HepG2 (cell line): Measurements from ENCODE around the gene MLX. TPM values are rescaled to one million over a fixed set of nuclear protein-coding genes. Genes with fewer than 3 reads are reported as not detected.

Source experiments
- HNRNPUL1 ChIP-seq: fragments of 200-400 bp; formaldehyde crosslinking; IDR thresholded peaks from 2 replicates; pipeline ENCODE4 v1.6.1; 2017; ENCODE audit warnings: low read depth, mild to moderate bottlenecking, low read length, moderate library complexity
- HOXA3 ChIP-seq: sonication (generic); formaldehyde crosslinking; IDR thresholded peaks from 2 replicates; pipeline ENCODE4 v1.5.0; 2020; ENCODE audit warnings: missing genetic modification reagents
- IRX3 ChIP-seq: sonication (generic); formaldehyde crosslinking; IDR thresholded peaks from 2 replicates; pipeline ENCODE4 v1.8.1; 2023; ENCODE audit warnings: mild to moderate bottlenecking, low read depth, missing genetic modification reagents, borderline replicate concordance
- KLF6 ChIP-seq: IDR thresholded peaks from 2 replicates; pipeline ENCODE4 v1.8.0; 2016; ENCODE audit warnings: missing biosample characterization, missing genetic modification reagents
- PRPF4 ChIP-seq: fragments of 200-400 bp; formaldehyde crosslinking; IDR thresholded peaks from 2 replicates; pipeline ENCODE4 v1.6.1; 2016; ENCODE audit warnings: low read length, low read depth; ENCODE audit not compliant: poor library complexity, severe bottlenecking
- SRSF1 ChIP-seq: fragments of 200-400 bp; formaldehyde crosslinking; optimal IDR thresholded peaks from 2 replicates; pipeline ENCODE3; 2017; ENCODE audit warnings: mild to moderate bottlenecking, low read depth, low read length, moderate library complexity
- TAF1 ChIP-seq: sonication (generic); formaldehyde crosslinking; IDR thresholded peaks from 2 replicates; pipeline ENCODE4 v1.4.0; 2020; ENCODE audit warnings: missing genetic modification reagents
- ZC3H4 ChIP-seq: sonication (generic); formaldehyde crosslinking; IDR thresholded peaks from 2 replicates; pipeline ENCODE4 v1.4.0; 2020; ENCODE audit warnings: missing genetic modification reagents, borderline replicate concordance
- ZFP62 ChIP-seq: sonication (generic); formaldehyde crosslinking; IDR thresholded peaks from 2 replicates; pipeline ENCODE4 v1.4.0; 2020; ENCODE audit warnings: missing genetic modification reagents
- ZNF460 ChIP-seq: sonication (generic); formaldehyde crosslinking; IDR thresholded peaks from 2 replicates; pipeline ENCODE4 v1.5.1; 2020; ENCODE audit warnings: missing genetic modification reagents, mild to moderate bottlenecking, borderline replicate concordance
- polyA plus RNA-seq, 8 experiments: library from polyadenylated mRNA; depleted of rRNA in 3 of 8; stranded (reverse) in 7 of 8; unstranded in 1 of 8; fragments of >200 nt; fragmentation: Illumina TruSeq in 4 of 8; extraction: Trizol in 4 of 8; gene quantifications; 2 replicates each; pipeline versions ENCODE4 v1.2.1 to v1.2.3, GENCODE V29; 2011 to 2016; ENCODE audit warnings: low read depth in 4 of 8, missing spikeins in 1 of 8, mixed read lengths in 1 of 8; ENCODE audit not compliant: insufficient read depth in 1 of 8
- total RNA-seq, 5 experiments: library from RNA; depleted of rRNA; stranded (reverse); fragments of >200 nt; fragmentation: Illumina TruSeq; extraction: Trizol; gene quantifications; 2 replicates each; pipeline ENCODE4 v1.2.3, GENCODE V29; 2016; ENCODE audit warnings: low read depth in 1 of 5
- TF ChIP-seq, protein P1 (sequence below): sonication (generic); formaldehyde crosslinking; IDR thresholded peaks from 2 replicates; pipeline ENCODE4 v1.5.0; 2020; ENCODE audit warnings: missing genetic modification reagents
- TF ChIP-seq, protein P2 (sequence below): sonication (generic); formaldehyde crosslinking; IDR thresholded peaks from 2 replicates; pipeline ENCODE4 v1.5.0; 2020; ENCODE audit warnings: mild to moderate bottlenecking, missing genetic modification reagents, borderline replicate concordance
- TF ChIP-seq, protein P3 (sequence below): sonication (generic); formaldehyde crosslinking; IDR thresholded peaks from 2 replicates; pipeline ENCODE4 v1.8.1; 2022; ENCODE audit warnings: mild to moderate bottlenecking, missing genetic modification reagents
- TF ChIP-seq, protein P4 (sequence below): sonication (generic); formaldehyde crosslinking; IDR thresholded peaks from 2 replicates; pipeline ENCODE4 v1.4.0; 2020; ENCODE audit warnings: missing genetic modification reagents

MLX gene
- total and polyA plus RNA-seq, 2 of the 13 experiments (the other 11 are each of a cell fraction or from before 2014, with no cell fraction given) = 38.9 to 74.4 TPM

DNA sequence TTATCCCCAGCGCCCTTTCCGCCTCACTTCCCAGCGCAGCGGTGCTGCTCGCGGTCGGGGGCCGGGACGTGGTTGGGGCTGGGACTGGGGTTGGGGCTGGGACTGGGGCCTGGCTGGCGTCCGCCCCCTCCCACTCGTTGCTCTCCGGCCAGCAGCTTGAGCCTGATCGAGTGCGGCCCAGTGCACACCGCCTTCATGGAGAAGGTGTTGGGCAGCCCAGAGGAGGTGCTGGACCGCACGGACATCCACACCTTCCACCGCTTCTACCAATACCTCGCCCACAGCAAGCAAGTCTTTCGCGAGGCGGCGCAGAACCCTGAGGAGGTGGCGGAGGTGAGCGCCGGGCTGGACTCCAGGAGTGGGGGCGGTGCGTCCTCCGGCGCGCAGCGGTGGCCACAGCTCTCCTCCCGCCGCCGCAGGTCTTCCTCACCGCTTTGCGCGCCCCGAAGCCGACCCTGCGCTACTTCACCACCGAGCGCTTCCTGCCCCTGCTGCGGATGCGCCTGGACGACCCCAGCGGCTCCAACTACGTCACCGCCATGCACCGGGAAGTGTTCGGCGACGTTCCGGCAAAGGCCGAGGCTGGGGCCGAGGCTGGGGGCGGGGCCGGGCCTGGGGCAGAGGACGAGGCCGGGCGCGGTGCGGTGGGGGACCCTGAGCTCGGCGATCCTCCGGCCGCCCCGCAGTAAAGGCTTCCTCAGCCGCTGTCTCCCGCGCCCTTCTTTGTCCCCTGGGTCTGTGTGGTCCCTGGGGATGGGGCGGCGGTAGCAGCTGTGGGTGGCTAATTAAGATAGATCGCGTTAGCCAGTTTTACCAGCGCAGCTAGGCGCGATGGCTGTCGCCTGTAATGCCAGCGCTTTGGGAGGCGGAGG is 12.4 kb upstream of the MLX start (continued):
- TF ChIP-seq HNRNPUL1 (no peak), PRPF4 (no peak), TAF1 (CRISPR knock-in tag) (peak; percentile 97), ZC3H4 (CRISPR knock-in tag) (no peak), ZNF460 (CRISPR knock-in tag) (peak; percentile 30; the same call in 1 of the 2 replicates), KLF6 (CRISPR knock-in tag) (peak; percentile 77; the same call in 1 of the 2 replicates), ZFP62 (CRISPR knock-in tag) (no peak), IRX3 (peak; percentile 59; the same call in 1 of the 2 replicates), SRSF1 (peak; percentile 89), HOXA3 (CRISPR knock-in tag) (peak; percentile 98)
- TF ChIP-seq, protein P1, sequence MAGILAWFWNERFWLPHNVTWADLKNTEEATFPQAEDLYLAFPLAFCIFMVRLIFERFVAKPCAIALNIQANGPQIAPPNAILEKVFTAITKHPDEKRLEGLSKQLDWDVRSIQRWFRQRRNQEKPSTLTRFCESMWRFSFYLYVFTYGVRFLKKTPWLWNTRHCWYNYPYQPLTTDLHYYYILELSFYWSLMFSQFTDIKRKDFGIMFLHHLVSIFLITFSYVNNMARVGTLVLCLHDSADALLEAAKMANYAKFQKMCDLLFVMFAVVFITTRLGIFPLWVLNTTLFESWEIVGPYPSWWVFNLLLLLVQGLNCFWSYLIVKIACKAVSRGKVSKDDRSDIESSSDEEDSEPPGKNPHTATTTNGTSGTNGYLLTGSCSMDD (CRISPR knock-in tag) = no peak
- TF ChIP-seq, protein P2, sequence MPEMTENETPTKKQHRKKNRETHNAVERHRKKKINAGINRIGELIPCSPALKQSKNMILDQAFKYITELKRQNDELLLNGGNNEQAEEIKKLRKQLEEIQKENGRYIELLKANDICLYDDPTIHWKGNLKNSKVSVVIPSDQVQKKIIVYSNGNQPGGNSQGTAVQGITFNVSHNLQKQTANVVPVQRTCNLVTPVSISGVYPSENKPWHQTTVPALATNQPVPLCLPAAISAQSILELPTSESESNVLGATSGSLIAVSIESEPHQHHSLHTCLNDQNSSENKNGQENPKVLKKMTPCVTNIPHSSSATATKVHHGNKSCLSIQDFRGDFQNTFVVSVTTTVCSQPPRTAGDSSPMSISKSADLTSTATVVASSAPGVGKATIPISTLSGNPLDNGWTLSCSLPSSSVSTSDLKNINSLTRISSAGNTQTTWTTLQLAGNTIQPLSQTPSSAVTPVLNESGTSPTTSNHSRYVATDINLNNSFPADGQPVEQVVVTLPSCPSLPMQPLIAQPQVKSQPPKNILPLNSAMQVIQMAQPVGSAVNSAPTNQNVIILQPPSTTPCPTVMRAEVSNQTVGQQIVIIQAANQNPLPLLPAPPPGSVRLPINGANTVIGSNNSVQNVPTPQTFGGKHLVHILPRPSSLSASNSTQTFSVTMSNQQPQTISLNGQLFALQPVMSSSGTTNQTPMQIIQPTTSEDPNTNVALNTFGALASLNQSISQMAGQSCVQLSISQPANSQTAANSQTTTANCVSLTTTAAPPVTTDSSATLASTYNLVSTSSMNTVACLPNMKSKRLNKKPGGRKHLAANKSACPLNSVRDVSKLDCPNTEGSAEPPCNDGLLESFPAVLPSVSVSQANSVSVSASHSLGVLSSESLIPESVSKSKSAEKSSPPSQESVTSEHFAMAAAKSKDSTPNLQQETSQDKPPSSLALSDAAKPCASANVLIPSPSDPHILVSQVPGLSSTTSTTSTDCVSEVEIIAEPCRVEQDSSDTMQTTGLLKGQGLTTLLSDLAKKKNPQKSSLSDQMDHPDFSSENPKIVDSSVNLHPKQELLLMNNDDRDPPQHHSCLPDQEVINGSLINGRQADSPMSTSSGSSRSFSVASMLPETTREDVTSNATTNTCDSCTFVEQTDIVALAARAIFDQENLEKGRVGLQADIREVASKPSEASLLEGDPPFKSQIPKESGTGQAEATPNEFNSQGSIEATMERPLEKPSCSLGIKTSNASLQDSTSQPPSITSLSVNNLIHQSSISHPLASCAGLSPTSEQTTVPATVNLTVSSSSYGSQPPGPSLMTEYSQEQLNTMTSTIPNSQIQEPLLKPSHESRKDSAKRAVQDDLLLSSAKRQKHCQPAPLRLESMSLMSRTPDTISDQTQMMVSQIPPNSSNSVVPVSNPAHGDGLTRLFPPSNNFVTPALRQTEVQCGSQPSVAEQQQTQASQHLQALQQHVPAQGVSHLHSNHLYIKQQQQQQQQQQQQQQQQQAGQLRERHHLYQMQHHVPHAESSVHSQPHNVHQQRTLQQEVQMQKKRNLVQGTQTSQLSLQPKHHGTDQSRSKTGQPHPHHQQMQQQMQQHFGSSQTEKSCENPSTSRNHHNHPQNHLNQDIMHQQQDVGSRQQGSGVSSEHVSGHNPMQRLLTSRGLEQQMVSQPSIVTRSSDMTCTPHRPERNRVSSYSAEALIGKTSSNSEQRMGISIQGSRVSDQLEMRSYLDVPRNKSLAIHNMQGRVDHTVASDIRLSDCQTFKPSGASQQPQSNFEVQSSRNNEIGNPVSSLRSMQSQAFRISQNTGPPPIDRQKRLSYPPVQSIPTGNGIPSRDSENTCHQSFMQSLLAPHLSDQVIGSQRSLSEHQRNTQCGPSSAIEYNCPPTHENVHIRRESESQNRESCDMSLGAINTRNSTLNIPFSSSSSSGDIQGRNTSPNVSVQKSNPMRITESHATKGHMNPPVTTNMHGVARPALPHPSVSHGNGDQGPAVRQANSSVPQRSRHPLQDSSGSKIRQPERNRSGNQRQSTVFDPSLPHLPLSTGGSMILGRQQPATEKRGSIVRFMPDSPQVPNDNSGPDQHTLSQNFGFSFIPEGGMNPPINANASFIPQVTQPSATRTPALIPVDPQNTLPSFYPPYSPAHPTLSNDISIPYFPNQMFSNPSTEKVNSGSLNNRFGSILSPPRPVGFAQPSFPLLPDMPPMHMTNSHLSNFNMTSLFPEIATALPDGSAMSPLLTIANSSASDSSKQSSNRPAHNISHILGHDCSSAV (CRISPR knock-in tag) = no peak; the same call in 1 of the 2 replicates
- TF ChIP-seq, protein P3, sequence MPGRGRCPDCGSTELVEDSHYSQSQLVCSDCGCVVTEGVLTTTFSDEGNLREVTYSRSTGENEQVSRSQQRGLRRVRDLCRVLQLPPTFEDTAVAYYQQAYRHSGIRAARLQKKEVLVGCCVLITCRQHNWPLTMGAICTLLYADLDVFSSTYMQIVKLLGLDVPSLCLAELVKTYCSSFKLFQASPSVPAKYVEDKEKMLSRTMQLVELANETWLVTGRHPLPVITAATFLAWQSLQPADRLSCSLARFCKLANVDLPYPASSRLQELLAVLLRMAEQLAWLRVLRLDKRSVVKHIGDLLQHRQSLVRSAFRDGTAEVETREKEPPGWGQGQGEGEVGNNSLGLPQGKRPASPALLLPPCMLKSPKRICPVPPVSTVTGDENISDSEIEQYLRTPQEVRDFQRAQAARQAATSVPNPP = no peak
- TF ChIP-seq, protein P4, sequence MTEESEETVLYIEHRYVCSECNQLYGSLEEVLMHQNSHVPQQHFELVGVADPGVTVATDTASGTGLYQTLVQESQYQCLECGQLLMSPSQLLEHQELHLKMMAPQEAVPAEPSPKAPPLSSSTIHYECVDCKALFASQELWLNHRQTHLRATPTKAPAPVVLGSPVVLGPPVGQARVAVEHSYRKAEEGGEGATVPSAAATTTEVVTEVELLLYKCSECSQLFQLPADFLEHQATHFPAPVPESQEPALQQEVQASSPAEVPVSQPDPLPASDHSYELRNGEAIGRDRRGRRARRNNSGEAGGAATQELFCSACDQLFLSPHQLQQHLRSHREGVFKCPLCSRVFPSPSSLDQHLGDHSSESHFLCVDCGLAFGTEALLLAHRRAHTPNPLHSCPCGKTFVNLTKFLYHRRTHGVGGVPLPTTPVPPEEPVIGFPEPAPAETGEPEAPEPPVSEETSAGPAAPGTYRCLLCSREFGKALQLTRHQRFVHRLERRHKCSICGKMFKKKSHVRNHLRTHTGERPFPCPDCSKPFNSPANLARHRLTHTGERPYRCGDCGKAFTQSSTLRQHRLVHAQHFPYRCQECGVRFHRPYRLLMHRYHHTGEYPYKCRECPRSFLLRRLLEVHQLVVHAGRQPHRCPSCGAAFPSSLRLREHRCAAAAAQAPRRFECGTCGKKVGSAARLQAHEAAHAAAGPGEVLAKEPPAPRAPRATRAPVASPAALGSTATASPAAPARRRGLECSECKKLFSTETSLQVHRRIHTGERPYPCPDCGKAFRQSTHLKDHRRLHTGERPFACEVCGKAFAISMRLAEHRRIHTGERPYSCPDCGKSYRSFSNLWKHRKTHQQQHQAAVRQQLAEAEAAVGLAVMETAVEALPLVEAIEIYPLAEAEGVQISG (CRISPR knock-in tag) = peak; percentile 95
